HCT116 (cell line): Measurements from ENCODE around the gene GRIK1. TPM values are rescaled to one million over a fixed set of nuclear protein-coding genes. Genes with fewer than 3 reads are reported as not detected.

Source experiments
- ATAC-seq: fragments of 200-7000 bp; cut with Tn5 transposase; 2 replicates; pipeline ENCODE4 v1.9.1; 2020; ENCODE audit warnings: mild to moderate bottlenecking, moderate library complexity
- BruUV-seq: library from RNA; stranded (reverse); fragments of 400-500 nt; replicated peaks from 2 replicates; lab custom pipeline; 2021; lab: Mats Ljungman, UMichigan
- CTCF ChIA-PET: fragments of 300-600 bp; sonication (Branson Sonifier 250); formaldehyde crosslinking; loops from one replicate; lab custom pipeline; 2021; ENCODE audit warnings: antibody characterized with exemption; lab: Charles Lee
- POLR2A ChIA-PET: fragments of 300-600, 350-600 bp; sonication (Branson Sonifier 250); formaldehyde crosslinking; loops from one replicate; lab custom pipeline; 2021; ENCODE audit warnings: antibody characterized with exemption; lab: Charles Lee
- RAD21 ChIA-PET, 2 experiments: fragments of 300-600 bp; sonication (Branson Sonifier 250); formaldehyde crosslinking; loops; one replicate each; lab custom pipeline; 2023; ENCODE audit warnings: low total read pairs in 2 of 2; ENCODE audit not compliant: uncharacterized antibody in 2 of 2, unreplicated experiment in 2 of 2, low non-redundant PET in 1 of 2; lab: Charles Lee
- DNase-seq: peaks from one replicate; pipeline ENCODE4 v3.0.0-alpha.2; 2010; ENCODE audit warnings: low read depth, low spot score
- H2AFZ ChIP-seq: fragments of 200-600 bp; shearing (Covaris generic), sonication (generic); 2 replicates; pipeline ENCODE4 v1.6.1; 2017; ENCODE audit warnings: low read depth, mixed run types, mixed read lengths, antibody characterized with exemption, low read length; ENCODE audit not compliant: poor library complexity, severe bottlenecking
- H3K27ac ChIP-seq: 2 replicates; pipeline ENCODE4 v1.5.1; 2012; ENCODE audit warnings: low read depth, low read length
- H3K27me3 ChIP-seq: fragments of 200-600 bp; sonication (generic); 2 replicates; pipeline ENCODE4 v1.6.1; 2016; ENCODE audit warnings: mixed run types, low read length, mixed read lengths; ENCODE audit not compliant: insufficient read depth
- H3K36me3 ChIP-seq, 2 experiments: fragments of 200-500 bp in 1 of 2; fragments of 200-600 bp in 1 of 2; sonication (Bioruptor generic) in 1 of 2; sonication (generic) in 1 of 2; 2 replicates each; pipeline versions ENCODE4 v1.5.1 to v1.6.1; 2014 to 2016; ENCODE audit warnings: low read length in 2 of 2, inconsistent platforms in 1 of 2, mixed read lengths in 1 of 2, mixed run types in 1 of 2; ENCODE audit not compliant: insufficient read depth in 2 of 2, control insufficient read depth in 1 of 2
- H3K4me1 ChIP-seq, 2 experiments: fragments of 200-600 bp in 1 of 2; sonication (generic) in 1 of 2; 2 replicates each; pipeline versions ENCODE4 v1.5.1 to v1.6.1; 2012 to 2017; ENCODE audit warnings: low read length in 2 of 2, inconsistent platforms in 1 of 2, mild to moderate bottlenecking in 1 of 2, mixed read lengths in 1 of 2, mixed run types in 1 of 2, moderate library complexity in 1 of 2; ENCODE audit not compliant: insufficient read depth in 2 of 2, control insufficient read depth in 1 of 2
- H3K4me2 ChIP-seq: fragments of 200-600 bp; sonication (generic); 2 replicates; pipeline ENCODE4 v1.6.1; 2017; ENCODE audit warnings: mixed run types, low read length, mixed read lengths
- H3K4me3 ChIP-seq, 2 experiments: fragments of 200-600 bp in 1 of 2; sonication (generic) in 1 of 2; replicated peaks in 1 of 2; 2 replicates each; pipeline ENCODE4 v1.5.1; 2011 to 2016; ENCODE audit warnings: low read length in 2 of 2, control low read depth in 1 of 2, low read depth in 1 of 2, mild to moderate bottlenecking in 1 of 2, mixed read lengths in 1 of 2, mixed run types in 1 of 2
- H3K79me2 ChIP-seq: fragments of 200-600 bp; sonication (generic); 2 replicates; pipeline ENCODE4 v1.6.1; 2017; ENCODE audit warnings: mild to moderate bottlenecking, mixed run types, low read length, moderate library complexity, mixed read lengths; ENCODE audit not compliant: insufficient read depth
- H3K9ac ChIP-seq: fragments of 200-600 bp; sonication (generic); 2 replicates; pipeline ENCODE4 v1.6.1; 2016; ENCODE audit warnings: low read length, mixed read lengths
- H3K9me2 ChIP-seq: fragments of 200-600 bp; sonication (generic), shearing (Covaris generic); 2 replicates; pipeline ENCODE4 v1.6.1; 2017; ENCODE audit warnings: mixed run types, mild to moderate bottlenecking, moderate library complexity; ENCODE audit not compliant: insufficient read depth
- H3K9me3 ChIP-seq, 2 experiments: fragments of 200-500 bp in 1 of 2; fragments of 200-600 bp in 1 of 2; sonication (Bioruptor generic) in 1 of 2; sonication (generic) in 1 of 2; 2 replicates each; pipeline ENCODE4 v1.6.1; 2014 to 2017; ENCODE audit warnings: low read length in 2 of 2, mixed read lengths in 2 of 2, inconsistent platforms in 1 of 2, low read depth in 1 of 2, mild to moderate bottlenecking in 1 of 2, mixed run types in 1 of 2, moderate library complexity in 1 of 2; ENCODE audit not compliant: control insufficient read depth in 1 of 2, insufficient read depth in 1 of 2
- H4K20me1 ChIP-seq: fragments of 200-600 bp; sonication (generic), shearing (Covaris generic); 2 replicates; pipeline ENCODE4 v1.6.1; 2017; ENCODE audit warnings: mixed run types, mild to moderate bottlenecking, moderate library complexity; ENCODE audit not compliant: insufficient read depth
- CEBPB ChIP-seq: IDR thresholded peaks from 2 replicates; pipeline ENCODE4 v1.6.1; 2012; ENCODE audit warnings: low read depth
- EGR1 ChIP-seq: IDR thresholded peaks from 2 replicates; pipeline ENCODE4 v1.6.1; 2012; ENCODE audit warnings: low read depth
- EZH2 ChIP-seq: fragments of 200-600 bp; sonication (generic); IDR thresholded peaks from 2 replicates; pipeline ENCODE4 v1.6.1; 2017; ENCODE audit warnings: antibody characterized with exemption, mixed run types
- MAX ChIP-seq: IDR thresholded peaks from 2 replicates; pipeline ENCODE4 v1.6.1; 2012
- POLR2A ChIP-seq: IDR thresholded peaks from 2 replicates; pipeline ENCODE4 v1.7.0; 2011; ENCODE audit warnings: borderline replicate concordance; ENCODE audit not compliant: insufficient read depth, insufficient read length; ENCODE audit errors: extremely low read depth
- POLR2AphosphoS5 ChIP-seq: IDR thresholded peaks from 2 replicates; pipeline ENCODE4 v1.6.1; 2011; ENCODE audit warnings: mild to moderate bottlenecking, low read depth, low read length, moderate library complexity
- RAD21 ChIP-seq: IDR thresholded peaks from 2 replicates; pipeline ENCODE4 v1.6.1; 2012; ENCODE audit warnings: low read depth, mild to moderate bottlenecking
- SRF ChIP-seq: IDR thresholded peaks from 2 replicates; pipeline ENCODE4 v1.6.1; 2012; ENCODE audit warnings: low read depth
- TCF7L2 ChIP-seq: IDR thresholded peaks from 2 replicates; pipeline ENCODE4 v1.7.0; 2011; ENCODE audit warnings: borderline replicate concordance, inconsistent platforms; ENCODE audit not compliant: insufficient read depth, insufficient read length; ENCODE audit errors: extremely low read depth
- YY1 ChIP-seq: IDR thresholded peaks from 2 replicates; pipeline ENCODE4 v1.6.1; 2011; ENCODE audit warnings: low read length, low read depth, moderate library complexity, mild to moderate bottlenecking; ENCODE audit not compliant: insufficient replicate concordance; ENCODE audit errors: extremely low read depth
- ZFX ChIP-seq: fragments of 450-650 bp; IDR thresholded peaks from 2 replicates; pipeline ENCODE4 v1.6.1; 2017
- intact Hi-C: fragments of 100-400 bp; cut with micrococcal nuclease; formaldehyde crosslinking; loops from 2 replicates; pipeline ENCODE4 v1.10.0; 2022
- total RNA-seq: library from RNA; stranded (reverse); gene quantifications from one replicate; pipeline ENCODE4 v1.2.1, GENCODE V29; 2021; ENCODE audit not compliant: unreplicated experiment

GRIK1 gene
- total RNA-seq, 1 experiment from 2014 or later: not detected

- Histone ChIP-seq H4K20me1 (no peaks in the 10 kb centered on the region), H3K9ac (no peak overlapping the region), H3K79me2 (no peaks in the 10 kb centered on the region), H3K27ac (no peak overlapping the region), H3K4me3 (no peak overlapping the region), H3K27me3 (no peaks in the 10 kb centered on the region), H3K36me3 (no peaks in the 10 kb centered on the region), H3K4me1 (no peaks in the 10 kb centered on the region), H3K9me2 (no peaks in the 10 kb centered on the region), H2AFZ (no peak overlapping the region), H3K9me3 (peaks cover 0 to 3% of the 10 kb centered on the region in 2 experiments; a peak in 1 of 4 replicates), H3K4me2 (no peak overlapping the region)
- ATAC-seq: no peak
- no peak for DNase-seq
- POLR2A ChIA-PET: no interaction called here
- no peak for TF ChIP-seq YY1
- intact Hi-C loops: no loop called here
- RAD21 ChIA-PET: no interaction called here
- CTCF ChIA-PET: no interaction called here
- no TSS peak for BruUV-seq
These were observed 312.9 kb downstream of the GRIK1 start for GRCh38 chr21:29626801-29627470.

GRCh38 chr21:29625990-29626389 lies 313.8 kb downstream of the GRIK1 start:
- DNase-seq (no peak), ATAC-seq (no peak)
- Histone ChIP-seq H3K27me3 (no peaks in the 10 kb centered on the region), H3K9ac (no peak overlapping the region), H3K36me3 (no peaks in the 10 kb centered on the region), H3K79me2 (no peaks in the 10 kb centered on the region), H4K20me1 (no peaks in the 10 kb centered on the region), H3K4me2 (no peak overlapping the region), H3K4me1 (no peaks in the 10 kb centered on the region), H3K27ac (no peak overlapping the region), H3K9me3 (peaks cover 0 to 3% of the 10 kb centered on the region in 2 experiments; a peak in 1 of 4 replicates), H3K4me3 (no peak overlapping the region), H2AFZ (no peak overlapping the region), H3K9me2 (no peaks in the 10 kb centered on the region)
- intact Hi-C loops: no loop called here
- ChIA-PET POLR2A (no interaction called here), RAD21 (no interaction called here), CTCF (no interaction called here)
- BruUV-seq: no TSS peak
- TF ChIP-seq ZFX (no peak), POLR2A (no peak), CEBPB (no peak), TCF7L2 (no peak), POLR2AphosphoS5 (no peak), RAD21 (no peak), EZH2 (no peak), MAX (no peak), EGR1 (no peak), SRF (no peak)
